ENCODE results near the gene ABCC3. TPM values are rescaled to one million over a fixed set of nuclear protein-coding genes. Genes with fewer than 3 reads are reported as not detected.

ABCC3 gene
- total RNA-seq, 1 experiment from 2014 or later = 66.2 TPM

GRCh38 chr17:50683434-50684287 is 49.0 kb downstream of the ABCC3 start:
- Histone ChIP-seq H3K9me3 (ENCODE audit: control insufficient read depth in 1 of 2, insufficient read depth in 1 of 2, low read depth in 1 of 2, low read length in 2 of 2) (no peaks in the 10 kb centered on the region), H3K4me3 (replicated peaks in 1 of 2; ENCODE audit: low read depth in 1 of 2, low read length in 2 of 2) (no peak overlapping the region), H3K4me1 (ENCODE audit: control insufficient read depth in 1 of 2, insufficient read depth in 2 of 2, low read length in 2 of 2) (peaks cover 68 to 85% of the 10 kb centered on the region in 2 experiments), H3K4me2 (ENCODE audit: low read length) (peak overlapping the region; percentile 79), H2AFZ (ENCODE audit: low read depth, low read length, poor library complexity, severe bottlenecking) (no peak overlapping the region), H3K79me2 (ENCODE audit: insufficient read depth, low read length) (no peaks in the 10 kb centered on the region), H3K9me2 (ENCODE audit: insufficient read depth) (no peaks in the 10 kb centered on the region), H3K27ac (ENCODE audit: low read depth, low read length) (peak overlapping the region; percentile 97; the same call in 1 of the 2 replicates), H4K20me1 (ENCODE audit: insufficient read depth) (no peaks in the 10 kb centered on the region), H3K27me3 (ENCODE audit: insufficient read depth, low read length) (no peaks in the 10 kb centered on the region), H3K36me3 (ENCODE audit: control insufficient read depth in 1 of 2, insufficient read depth in 2 of 2, low read length in 2 of 2) (no peaks in the 10 kb centered on the region), H3K9ac (ENCODE audit: low read length) (no peak overlapping the region; the same call in 1 of the 2 replicates)
- RAD21 ChIA-PET (ENCODE audit: low non-redundant PET in 1 of 2, low total read pairs in 2 of 2, uncharacterized antibody in 2 of 2, unreplicated experiment in 2 of 2) = interaction anchor here in 1 of 2 experiments (0.8 to 1.7 kb wide), 2 partner anchors 45 to 53 kb away, joined by 4 to 5 read pairs; no protein-coding TSS in a partner anchor
- BruUV-seq (replicated peaks) = no TSS peak
- POLR2A ChIA-PET = interaction anchor here (1.2 to 4.9 kb wide), 6 partner anchors 16 to 47 kb away, joined by 3 to 36 read pairs (median 6); partner anchors contain the start of gene LUC7L3
- ATAC-seq = no peak
- intact Hi-C loops (cut with micrococcal nuclease) = no loop called here
- DNase-seq (ENCODE audit: low read depth, low spot score) = no peak
- no peak for TF ChIP-seq ELF1 (IDR thresholded peaks at IDR 0.05; ENCODE audit: borderline replicate concordance, low read depth)
- TF ChIP-seq JUND (IDR thresholded peaks at IDR 0.05) = no peak
- TF ChIP-seq EZH2phosphoT487 (IDR thresholded peaks at IDR 0.05; ENCODE audit: borderline replicate concordance) = no peak
- TF ChIP-seq SRF (IDR thresholded peaks at IDR 0.05; ENCODE audit: low read depth) = no peak
- TF ChIP-seq POLR2A (IDR thresholded peaks at IDR 0.05; ENCODE audit: borderline replicate concordance, extremely low read depth, insufficient read depth, insufficient read length) = no peak
- no peak for TF ChIP-seq CBX3 (IDR thresholded peaks at IDR 0.05; ENCODE audit: low read depth)
- no peak for TF ChIP-seq EZH2 (IDR thresholded peaks at IDR 0.05)
- TF ChIP-seq ZFX (IDR thresholded peaks at IDR 0.05) = no peak
- TF ChIP-seq CEBPB (IDR thresholded peaks at IDR 0.05; ENCODE audit: low read depth) = no peak
- TF ChIP-seq ZBTB33 (IDR thresholded peaks at IDR 0.05; ENCODE audit: extremely low read depth, insufficient replicate concordance, low read length) = no peak
- TF ChIP-seq SP1 (IDR thresholded peaks at IDR 0.05; ENCODE audit: low read depth) = no peak
- TF ChIP-seq SIN3A (IDR thresholded peaks at IDR 0.05; ENCODE audit: low read depth) = no peak
- TF ChIP-seq TCF7L2 (IDR thresholded peaks at IDR 0.05; ENCODE audit: borderline replicate concordance, extremely low read depth, insufficient read depth, insufficient read length) = no peak
- TF ChIP-seq REST (IDR thresholded peaks at IDR 0.05; ENCODE audit: low read depth) = no peak
- TF ChIP-seq EGR1 (IDR thresholded peaks at IDR 0.05; ENCODE audit: low read depth) = no peak
- CTCF ChIA-PET = interaction anchor here (1.1 to 2.3 kb wide), 4 partner anchors 11 to 133 kb away, joined by 5 to 11 read pairs (median 8); no protein-coding TSS in a partner anchor
